K562 (cell line): ENCODE measurements around the gene PHTF1. TPM values are rescaled to one million over a fixed set of nuclear protein-coding genes. Genes with fewer than 3 reads are reported as not detected.

Experiments
- CBX2 ChIP-seq: fragments of 200-600 bp; sonication (generic); IDR thresholded peaks from one replicate; pipeline ENCODE4 v1.6.1; 2012; ENCODE audit warnings: mild to moderate bottlenecking, low read length, inconsistent platforms; ENCODE audit not compliant: insufficient read depth, poor library complexity, severe bottlenecking
- FIP1L1 ChIP-seq: fragments of 200-400 bp; formaldehyde crosslinking; IDR thresholded peaks from 2 replicates; pipeline ENCODE4 v1.6.1; 2018; ENCODE audit warnings: mild to moderate bottlenecking, low read depth, low read length; ENCODE audit not compliant: poor library complexity, severe bottlenecking
- JUNB ChIP-seq: fragments of 450-650 bp; formaldehyde crosslinking; conservative IDR thresholded peaks from 2 replicates; pipeline ENCODE4 v1.4.0; 2020; ENCODE audit warnings: mild to moderate bottlenecking
- MED1 ChIP-seq: sonication (generic); formaldehyde crosslinking; IDR thresholded peaks from 2 replicates; pipeline ENCODE4 v1.8.1; 2023; ENCODE audit warnings: missing genetic modification reagents, borderline replicate concordance
- NFE2 ChIP-seq: IDR thresholded peaks from 2 replicates; pipeline ENCODE4 v1.6.1; 2014; ENCODE audit warnings: antibody characterized with exemption, low read depth
- TFAM ChIP-seq: fragments of 250-450 bp; sonication (Bioruptor Pico); conservative IDR thresholded peaks from 2 replicates; pipeline ENCODE4 v1.5.0; 2021; ENCODE audit warnings: mild to moderate bottlenecking, moderate library complexity
- TRIM24 ChIP-seq, 2 experiments: fragments of 450-650 bp; IDR thresholded peaks; 2 replicates each; pipeline ENCODE4 v1.6.1; 2016
- U2AF2 ChIP-seq: fragments of 200-400 bp; formaldehyde crosslinking; optimal IDR thresholded peaks from 2 replicates; pipeline ENCODE3; 2017; ENCODE audit warnings: low read depth, mild to moderate bottlenecking, low read length
- ZNF282 ChIP-seq: sonication (generic); formaldehyde crosslinking; IDR thresholded peaks from 2 replicates; pipeline ENCODE4 v1.8.1; 2023; ENCODE audit warnings: missing genetic modification reagents
- ZNF518B ChIP-seq: fragments of 250-450 bp; sonication (Bioruptor Pico); IDR thresholded peaks from 2 replicates; pipeline ENCODE4 v1.5.0; 2021; ENCODE audit warnings: mild to moderate bottlenecking, moderate library complexity
- ZNF655 ChIP-seq: fragments of 250-450 bp; sonication (Bioruptor Pico); IDR thresholded peaks from 2 replicates; pipeline ENCODE4 v1.5.0; 2021
- polyA plus RNA-seq, 8 experiments: library from polyadenylated mRNA; depleted of rRNA in 4 of 8; stranded (reverse) in 5 of 8; unstranded in 3 of 8; fragments of >200 nt; fragmentation: Nextera tagmentation in 2 of 8; fragmentation: Illumina TruSeq in 1 of 8; extraction: Ambion mirVana in 2 of 8; extraction: Trizol in 1 of 8; gene quantifications; 2 replicates each; pipeline versions ENCODE4 v1.2.1 to v1.2.3, GENCODE V29; 2011 to 2014; ENCODE audit warnings: inconsistent platforms in 1 of 8, missing spikeins in 1 of 8
- total RNA-seq, 7 experiments: library from RNA; depleted of rRNA in 6 of 7; stranded (reverse); fragments of >200 nt in 6 of 7; fragmentation: Illumina TruSeq in 2 of 7; extraction: Trizol in 2 of 7; gene quantifications; 2 replicates each; pipeline versions ENCODE4 v1.2.1 to v1.2.3, GENCODE V29; 2011 to 2021; ENCODE audit warnings: low replicate concordance in 1 of 7
- TF ChIP-seq, protein P1 (sequence below): fragments of 250-450 bp; sonication (Bioruptor Pico); IDR thresholded peaks from 2 replicates; pipeline ENCODE4 v1.4.0; 2020
- TF ChIP-seq, protein P2 (sequence below): IDR thresholded peaks from 3 replicates; pipeline ENCODE4 v1.6.1; 2011; ENCODE audit warnings: borderline replicate concordance, mild to moderate bottlenecking, moderate library complexity; ENCODE audit not compliant: insufficient read length; ENCODE audit errors: extremely low read depth

The PHTF1 gene
- total and polyA plus RNA-seq, 9 of the 15 experiments (the other 6 are each of a cell fraction or from before 2014, with no cell fraction given), result 8.4 to 36.2 (median 23.0) TPM

DNA sequence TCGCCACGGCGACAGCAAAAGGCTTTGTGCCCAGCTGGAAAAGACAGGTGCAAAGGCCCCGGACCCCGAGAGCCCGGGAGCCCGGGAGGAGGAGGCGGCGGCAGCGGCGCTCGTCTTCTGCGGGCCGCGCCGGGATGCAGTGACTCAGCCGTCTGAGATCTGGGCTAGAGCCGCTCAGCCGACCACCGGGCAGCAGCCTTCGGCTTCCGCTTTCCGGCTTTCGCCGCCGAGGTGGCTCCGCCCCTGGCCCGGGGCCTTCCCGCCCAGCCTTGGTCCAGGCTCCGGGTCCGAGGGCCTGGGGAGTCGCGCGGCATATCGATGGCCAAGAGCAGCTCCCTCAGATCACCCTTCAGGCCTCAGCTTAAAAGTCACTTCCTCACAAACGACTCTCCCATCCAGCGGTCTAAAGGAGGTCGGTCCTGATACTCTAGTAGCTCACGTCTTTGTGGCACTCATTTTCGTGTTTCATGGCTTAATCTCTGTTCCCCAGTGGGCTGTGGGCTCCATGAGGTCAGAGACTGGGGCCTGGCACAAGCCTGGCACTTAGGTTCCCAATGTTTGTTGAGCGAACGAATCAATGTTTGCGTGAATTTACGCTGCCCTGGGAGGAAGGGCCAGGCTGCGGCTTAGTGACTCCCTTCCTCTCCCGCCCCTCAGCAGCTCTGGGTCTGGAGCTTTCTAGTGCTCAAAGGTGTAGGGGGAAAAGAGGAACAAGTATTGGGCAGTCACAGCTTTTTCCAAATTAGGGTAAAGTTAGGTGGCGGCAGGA lies at the start of gene PHTF1 (continued):
- TF ChIP-seq MED1 (CRISPR knock-in tag) (no peak), U2AF2 (no peak), ZNF655 (no peak), CBX2 (no peak), ZNF518B (CRISPR knock-in tag) (no peak), ZNF282 (CRISPR knock-in tag) (no peak), NFE2 (peak; percentile 89), TRIM24 (IDR thresholded peaks at IDR 0.05) (no peak; a peak in 1 of 4 replicates), FIP1L1 (peak; percentile 89), JUNB (no peak), TFAM (CRISPR knock-in tag) (no peak)
- TF ChIP-seq, protein P1, sequence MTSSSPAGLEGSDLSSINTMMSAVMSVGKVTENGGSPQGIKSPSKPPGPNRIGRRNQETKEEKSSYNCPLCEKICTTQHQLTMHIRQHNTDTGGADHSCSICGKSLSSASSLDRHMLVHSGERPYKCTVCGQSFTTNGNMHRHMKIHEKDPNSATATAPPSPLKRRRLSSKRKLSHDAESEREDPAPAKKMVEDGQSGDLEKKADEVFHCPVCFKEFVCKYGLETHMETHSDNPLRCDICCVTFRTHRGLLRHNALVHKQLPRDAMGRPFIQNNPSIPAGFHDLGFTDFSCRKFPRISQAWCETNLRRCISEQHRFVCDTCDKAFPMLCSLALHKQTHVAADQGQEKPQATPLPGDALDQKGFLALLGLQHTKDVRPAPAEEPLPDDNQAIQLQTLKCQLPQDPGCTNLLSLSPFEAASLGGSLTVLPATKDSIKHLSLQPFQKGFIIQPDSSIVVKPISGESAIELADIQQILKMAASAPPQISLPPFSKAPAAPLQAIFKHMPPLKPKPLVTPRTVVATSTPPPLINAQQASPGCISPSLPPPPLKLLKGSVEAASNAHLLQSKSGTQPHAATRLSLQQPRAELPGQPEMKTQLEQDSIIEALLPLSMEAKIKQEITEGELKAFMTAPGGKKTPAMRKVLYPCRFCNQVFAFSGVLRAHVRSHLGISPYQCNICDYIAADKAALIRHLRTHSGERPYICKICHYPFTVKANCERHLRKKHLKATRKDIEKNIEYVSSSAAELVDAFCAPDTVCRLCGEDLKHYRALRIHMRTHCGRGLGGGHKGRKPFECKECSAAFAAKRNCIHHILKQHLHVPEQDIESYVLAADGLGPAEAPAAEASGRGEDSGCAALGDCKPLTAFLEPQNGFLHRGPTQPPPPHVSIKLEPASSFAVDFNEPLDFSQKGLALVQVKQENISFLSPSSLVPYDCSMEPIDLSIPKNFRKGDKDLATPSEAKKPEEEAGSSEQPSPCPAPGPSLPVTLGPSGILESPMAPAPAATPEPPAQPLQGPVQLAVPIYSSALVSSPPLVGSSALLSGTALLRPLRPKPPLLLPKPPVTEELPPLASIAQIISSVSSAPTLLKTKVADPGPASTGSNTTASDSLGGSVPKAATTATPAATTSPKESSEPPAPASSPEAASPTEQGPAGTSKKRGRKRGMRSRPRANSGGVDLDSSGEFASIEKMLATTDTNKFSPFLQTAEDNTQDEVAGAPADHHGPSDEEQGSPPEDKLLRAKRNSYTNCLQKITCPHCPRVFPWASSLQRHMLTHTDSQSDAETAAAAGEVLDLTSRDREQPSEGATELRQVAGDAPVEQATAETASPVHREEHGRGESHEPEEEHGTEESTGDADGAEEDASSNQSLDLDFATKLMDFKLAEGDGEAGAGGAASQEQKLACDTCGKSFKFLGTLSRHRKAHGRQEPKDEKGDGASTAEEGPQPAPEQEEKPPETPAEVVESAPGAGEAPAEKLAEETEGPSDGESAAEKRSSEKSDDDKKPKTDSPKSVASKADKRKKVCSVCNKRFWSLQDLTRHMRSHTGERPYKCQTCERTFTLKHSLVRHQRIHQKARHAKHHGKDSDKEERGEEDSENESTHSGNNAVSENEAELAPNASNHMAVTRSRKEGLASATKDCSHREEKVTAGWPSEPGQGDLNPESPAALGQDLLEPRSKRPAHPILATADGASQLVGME (CRISPR knock-in tag), result no peak; the same call in 1 of the 2 replicates
- TF ChIP-seq, protein P2, sequence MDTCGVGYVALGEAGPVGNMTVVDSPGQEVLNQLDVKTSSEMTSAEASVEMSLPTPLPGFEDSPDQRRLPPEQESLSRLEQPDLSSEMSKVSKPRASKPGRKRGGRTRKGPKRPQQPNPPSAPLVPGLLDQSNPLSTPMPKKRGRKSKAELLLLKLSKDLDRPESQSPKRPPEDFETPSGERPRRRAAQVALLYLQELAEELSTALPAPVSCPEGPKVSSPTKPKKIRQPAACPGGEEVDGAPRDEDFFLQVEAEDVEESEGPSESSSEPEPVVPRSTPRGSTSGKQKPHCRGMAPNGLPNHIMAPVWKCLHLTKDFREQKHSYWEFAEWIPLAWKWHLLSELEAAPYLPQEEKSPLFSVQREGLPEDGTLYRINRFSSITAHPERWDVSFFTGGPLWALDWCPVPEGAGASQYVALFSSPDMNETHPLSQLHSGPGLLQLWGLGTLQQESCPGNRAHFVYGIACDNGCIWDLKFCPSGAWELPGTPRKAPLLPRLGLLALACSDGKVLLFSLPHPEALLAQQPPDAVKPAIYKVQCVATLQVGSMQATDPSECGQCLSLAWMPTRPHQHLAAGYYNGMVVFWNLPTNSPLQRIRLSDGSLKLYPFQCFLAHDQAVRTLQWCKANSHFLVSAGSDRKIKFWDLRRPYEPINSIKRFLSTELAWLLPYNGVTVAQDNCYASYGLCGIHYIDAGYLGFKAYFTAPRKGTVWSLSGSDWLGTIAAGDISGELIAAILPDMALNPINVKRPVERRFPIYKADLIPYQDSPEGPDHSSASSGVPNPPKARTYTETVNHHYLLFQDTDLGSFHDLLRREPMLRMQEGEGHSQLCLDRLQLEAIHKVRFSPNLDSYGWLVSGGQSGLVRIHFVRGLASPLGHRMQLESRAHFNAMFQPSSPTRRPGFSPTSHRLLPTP, result no peak
